ENCODE measurements around the gene PPFIA3. TPM values are rescaled to one million over a fixed set of nuclear protein-coding genes. Genes with fewer than 3 reads are reported as not detected.

The PPFIA3 gene
- total and polyA plus RNA-seq, 2 of the 4 experiments (the other 2 are of a cell fraction): 0.90 to 2.4 TPM

GRCh38 chr19:49102303-49102702 is 17.0 kb upstream of the PPFIA3 start:
- CTCF ChIA-PET: no interaction called here
- no peaks in the 10 kb centered on the region for H3K27me3 ChIP-seq (ENCODE audit: control insufficient read depth, insufficient read depth, low read length)
- no peak overlapping the region for H2AFZ ChIP-seq (replicated peaks; ENCODE audit: low read length, poor library complexity)
- POLR2A ChIA-PET (ENCODE audit: unreplicated experiment): no interaction called here
- dilution Hi-C loops (cut with HindIII; ENCODE audit: low sequenced_read_pairs, unreplicated experiment): no loop called here
- H3K23ac ChIP-seq (ENCODE audit: low read depth, low read length): no peak overlapping the region
- no peaks in the 10 kb centered on the region for H3K9me3 ChIP-seq (ENCODE audit: control insufficient read depth, insufficient read depth, low read length)
- no TSS peak for BruUV-seq (replicated peaks)
- in situ Hi-C loops (cut with MboI; ENCODE audit: low sequenced_read_pairs): no loop called here
- H3K18ac ChIP-seq (ENCODE audit: low read depth, low read length): no peak overlapping the region
- H3K4me2 ChIP-seq (ENCODE audit: low read depth, low read length): no peak overlapping the region
- no peak overlapping the region for H2AK9ac ChIP-seq (replicated peaks; ENCODE audit: low read depth, low read length, poor library complexity)
- ATAC-seq (ENCODE audit: low read depth): no peak
- H4K20me1 ChIP-seq (ENCODE audit: insufficient read depth, low read length): peaks cover 61% of the 10 kb centered on the region
- no peak overlapping the region for H3K56ac ChIP-seq (ENCODE audit: extremely low read depth, insufficient read depth, low read length)
- H3K14ac ChIP-seq (replicated peaks; ENCODE audit: low read depth, low read length): no peak overlapping the region
- no peak overlapping the region for H2BK120ac ChIP-seq (ENCODE audit: low read depth, low read length)
- H2BK5ac ChIP-seq (ENCODE audit: low read depth, low read length, poor library complexity, severe bottlenecking): no peak overlapping the region
- no peak overlapping the region for H3K27ac ChIP-seq (ENCODE audit: insufficient read depth, low read length)
- no peak overlapping the region for H2AK5ac ChIP-seq (ENCODE audit: low read depth, low read length)
- WGBS, 2 experiments (ENCODE audit: extremely low coverage in 2 of 2, insufficient read length in 1 of 2): 85% methylated on average over 8 of the region's 12 CpGs; no CpG with 5 or more reads in 1 of the 2 experiments
- no peaks in the 10 kb centered on the region for H3K4me1 ChIP-seq (ENCODE audit: control insufficient read depth, insufficient read depth, low read length)
- no peak overlapping the region for H4K8ac ChIP-seq (ENCODE audit: low read depth in 2 of 2, low read length in 2 of 2)
- no peak overlapping the region for H4K91ac ChIP-seq (ENCODE audit: insufficient read depth, low read depth, low read length)
- DNase-seq: no peak
- H4K5ac ChIP-seq (ENCODE audit: low read depth, low read length): no peak overlapping the region
- no peak overlapping the region for H3K4me3 ChIP-seq (ENCODE audit: insufficient read depth, low read depth, low read length)
- H2BK20ac ChIP-seq (ENCODE audit: low read depth, low read length): no peak overlapping the region
- H3K9ac ChIP-seq (ENCODE audit: low read depth, low read length): no peak overlapping the region
- peaks cover 80% of the 10 kb centered on the region for H3K36me3 ChIP-seq (ENCODE audit: control insufficient read depth, insufficient read depth, low read length)
- H3K79me1 ChIP-seq (ENCODE audit: low read depth in 1 of 2, low read length in 2 of 2): peaks cover 34 to 67% of the 10 kb centered on the region in 2 experiments
- no peak overlapping the region for H3K4ac ChIP-seq (ENCODE audit: low read depth, low read length)
- no peaks in the 10 kb centered on the region for H3K9me1 ChIP-seq (ENCODE audit: insufficient read depth, low read length)
- TF ChIP-seq BHLHE40 (IDR thresholded peaks at IDR 0.05; ENCODE audit: low read depth, low read length): no peak
- no peak for TF ChIP-seq RAD21 (IDR thresholded peaks at IDR 0.05; ENCODE audit: low read length)
- intact Hi-C loops (cut with micrococcal nuclease): no loop called here
- H2BK15ac ChIP-seq (ENCODE audit: low read depth, low read length): no peak overlapping the region
